ENCODE data around the gene SF3A1.

GRCh38 chr22:30348809-30349208, 7.9 kb downstream of the SF3A1 start:
- TF ChIP-seq POLR2A (IDR thresholded peaks at IDR 0.05; ENCODE audit: low read depth, low read length): no peak
- no peak for TF ChIP-seq POLR2AphosphoS5 (IDR thresholded peaks at IDR 0.05; ENCODE audit: low read depth, low read length)
- TF ChIP-seq TAF1 (IDR thresholded peaks at IDR 0.05; ENCODE audit: low read depth, low read length): no peak
- TF ChIP-seq POU2F2 (IDR thresholded peaks at IDR 0.05; ENCODE audit: low read depth, low read length): no peak
- TF ChIP-seq PAX5 (IDR thresholded peaks at IDR 0.05; ENCODE audit: insufficient read depth, low read length, severe bottlenecking): no peak
- no peak for TF ChIP-seq SPI1 (IDR thresholded peaks at IDR 0.05; ENCODE audit: low read depth, low read length)
